Midbrain (tissue), 1 donor: Measurements from ENCODE around the gene PHF24.
"Not testable (repeated sequence)": the region's sequence is repeated elsewhere in the genome, so short reads cannot be mapped to it uniquely, and the experiment has no call there.

Experiments used
- DNase-seq: peaks from one replicate; lab custom pipeline; 2025; lab: John Stamatoyannopoulos, UW

Gene PHF24

DNA sequence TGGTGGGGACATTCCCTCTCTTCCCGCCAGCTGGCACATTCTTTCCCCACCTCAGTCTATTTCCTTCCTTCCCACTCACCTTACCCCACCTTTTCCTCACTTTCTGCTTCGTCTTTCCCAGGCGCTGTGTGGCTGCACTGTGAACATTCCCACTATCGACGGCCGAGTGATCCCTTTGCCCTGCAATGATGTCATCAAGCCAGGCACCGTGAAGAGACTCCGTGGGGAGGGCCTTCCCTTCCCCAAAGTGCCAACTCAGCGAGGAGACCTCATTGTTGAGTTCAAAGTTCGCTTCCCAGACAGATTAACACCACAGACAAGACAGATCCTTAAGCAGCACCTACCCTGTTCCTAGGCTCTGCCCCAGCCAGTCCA is 38.8 kb downstream of the PHF24 start:
- DNase-seq = no peak

DNA sequence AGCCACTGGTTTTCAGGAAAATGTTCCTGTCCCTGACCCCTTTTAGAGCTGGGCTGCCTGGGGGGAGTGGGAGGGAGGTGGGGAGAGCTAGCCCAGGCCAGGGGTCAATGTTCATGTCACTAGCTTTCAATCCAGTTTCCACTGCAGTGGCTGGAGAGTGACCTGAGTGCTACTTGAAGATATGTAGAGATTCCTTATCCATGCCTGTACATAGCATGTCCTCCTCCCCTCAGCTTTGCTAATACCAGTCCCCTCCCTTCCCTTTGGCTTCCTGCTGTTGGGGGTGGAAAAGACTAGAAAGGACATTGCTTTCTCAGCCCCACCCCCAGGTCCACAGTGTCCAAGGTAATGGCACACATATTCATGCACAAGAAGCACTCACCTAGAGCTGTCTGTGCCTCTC is 39.3 kb downstream of the PHF24 start:
- DNase-seq = no peak

DNA sequence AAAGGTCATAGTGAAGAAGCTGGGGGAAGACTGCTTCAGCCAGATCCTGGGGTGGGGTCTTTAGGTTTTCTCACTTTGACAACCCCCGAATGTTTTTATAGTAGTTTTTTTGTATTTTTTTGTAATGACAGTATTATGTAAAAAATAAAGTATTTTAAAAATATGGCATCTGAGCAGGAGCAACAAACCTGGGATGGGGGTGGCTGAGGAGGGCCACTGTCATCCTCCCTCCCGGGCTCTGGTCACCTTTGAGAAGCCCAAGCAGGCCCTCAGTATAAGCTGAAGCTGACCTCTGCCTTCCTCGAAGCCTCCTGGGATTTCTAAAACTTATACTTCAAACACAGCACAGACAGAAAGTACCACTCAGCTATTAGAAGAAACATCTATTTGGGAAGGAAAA is 40.2 kb downstream of the PHF24 start:
- DNase-seq = no peak

DNA sequence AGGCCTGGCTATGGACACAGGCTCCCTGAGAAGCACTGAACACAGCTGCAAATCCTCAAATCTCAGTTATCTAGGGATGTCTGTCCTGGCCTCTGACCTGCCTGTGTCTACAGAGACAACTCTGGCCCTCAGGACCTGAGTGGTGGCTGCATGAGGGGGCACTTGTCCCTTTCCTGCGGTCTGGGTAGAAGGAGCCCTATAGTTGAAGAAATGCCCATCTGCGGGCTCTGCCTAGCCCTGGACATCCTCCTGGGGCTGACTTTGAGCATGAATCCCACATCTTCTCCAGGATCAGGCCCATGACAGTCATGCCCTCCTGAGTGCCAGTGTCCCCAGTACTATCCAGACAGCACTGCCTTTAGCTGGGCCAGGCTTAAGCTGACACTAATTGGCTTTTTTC is 41.5 kb downstream of the PHF24 start:
- DNase-seq = no peak

DNA sequence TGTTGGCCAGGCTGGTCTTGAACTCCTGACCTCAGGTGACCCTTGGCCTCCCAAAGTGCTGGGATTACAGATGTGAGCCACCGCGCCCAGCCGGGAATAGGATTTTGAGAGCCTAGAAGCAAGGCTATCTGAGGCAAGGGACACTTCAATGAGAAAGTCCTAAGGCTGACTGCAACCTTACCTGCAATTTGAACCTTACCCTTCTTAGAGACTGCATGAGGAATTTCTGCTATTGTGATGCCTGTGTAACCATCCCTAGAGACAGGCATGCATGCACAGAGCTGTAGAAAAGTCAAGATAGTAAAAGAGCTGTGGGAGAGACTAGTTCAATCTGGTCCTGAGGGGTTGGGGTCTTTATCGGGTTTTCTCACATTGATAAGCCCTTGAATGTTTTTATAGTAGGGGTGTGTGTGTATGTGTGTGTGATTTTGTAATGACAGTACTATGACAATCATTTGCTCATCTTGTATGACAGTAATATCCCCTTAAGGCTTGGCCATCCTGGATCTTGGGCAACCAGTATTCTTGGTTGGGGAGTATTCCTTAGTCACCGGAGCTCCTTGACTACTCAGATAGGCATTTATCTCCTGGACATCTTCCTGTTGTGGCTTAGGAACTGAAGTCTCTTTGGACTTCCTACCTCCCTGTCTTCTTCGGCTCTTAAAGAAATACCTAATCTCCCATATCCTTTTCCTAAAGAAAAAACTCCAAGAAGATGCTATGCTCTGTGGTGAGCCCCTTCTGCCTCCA is 42.6 kb downstream of the PHF24 start:
- DNase-seq = no peak

DNA sequence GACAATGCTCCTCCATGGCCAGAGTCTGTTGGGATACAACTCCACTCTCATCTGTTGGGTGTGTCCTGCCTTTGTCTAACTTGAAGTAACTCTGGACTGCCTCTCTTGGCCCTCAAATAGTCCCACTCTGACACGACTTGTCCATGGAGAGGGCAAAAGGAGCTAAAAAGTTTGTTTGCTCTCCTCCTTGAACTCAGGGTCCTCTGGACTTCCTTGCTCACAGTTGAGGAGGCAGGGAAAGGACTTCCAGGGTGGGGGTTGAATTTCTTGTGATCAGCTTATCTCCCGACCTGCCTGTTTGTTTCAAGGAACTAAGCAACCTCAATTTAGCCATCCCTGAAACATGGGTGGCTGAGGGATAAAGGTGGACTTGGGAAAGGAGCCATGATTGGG is 43.2 kb downstream of the PHF24 start:
- no peak for DNase-seq

DNA sequence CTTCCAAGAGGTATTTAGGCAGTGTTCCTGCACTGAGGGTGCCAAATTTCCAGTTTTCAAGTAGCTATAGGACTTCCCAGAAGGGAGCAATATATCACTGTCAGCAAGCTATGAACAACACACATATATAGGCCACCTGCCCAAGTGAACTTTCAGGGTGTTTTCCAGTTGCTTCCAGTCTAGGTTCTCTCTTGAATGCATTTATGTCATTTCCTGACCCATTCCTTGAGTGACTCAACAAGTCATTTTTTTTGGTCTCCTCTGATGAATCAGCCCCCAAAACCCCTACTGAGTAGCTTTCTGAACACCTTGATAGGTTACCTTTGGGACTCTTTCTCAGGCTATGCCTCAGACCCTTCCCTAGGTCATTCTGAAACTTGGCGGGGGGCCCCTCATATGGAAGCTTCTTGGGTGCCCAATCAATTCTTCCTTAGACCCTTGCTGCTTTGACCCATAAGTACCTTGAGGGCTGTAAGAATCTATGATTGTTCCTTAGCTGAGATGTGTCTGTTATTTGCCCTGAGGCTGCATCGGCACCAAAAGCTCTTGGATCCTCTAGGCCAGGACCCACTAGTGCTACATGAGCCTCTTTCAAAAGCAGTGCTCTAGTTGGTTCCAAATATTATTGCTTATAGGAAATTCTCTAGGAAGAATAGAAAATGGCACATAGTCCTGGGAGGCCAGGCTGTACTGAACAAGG is 43.9 kb downstream of the PHF24 start:
- no peak for DNase-seq

DNA sequence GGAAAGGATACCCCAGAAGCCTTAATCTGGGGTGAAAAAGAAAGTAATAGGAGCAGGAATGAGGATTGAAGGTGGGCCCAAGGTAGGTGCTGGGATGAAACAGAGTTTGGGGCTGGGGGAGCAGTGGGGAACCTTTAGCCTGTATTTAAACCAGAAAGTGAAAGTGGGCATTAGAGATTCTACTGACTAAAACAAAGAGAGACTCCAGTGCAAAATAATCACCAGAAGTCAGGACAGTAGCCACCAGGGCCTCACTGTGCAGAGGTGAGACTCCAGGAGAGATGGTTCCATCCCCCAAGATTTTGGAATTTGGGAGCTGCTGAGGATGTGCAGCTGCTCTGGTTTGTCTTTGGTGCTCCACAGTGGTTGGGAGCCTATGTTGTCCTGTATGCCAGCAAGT is 44.5 kb downstream of the PHF24 start:
- DNase-seq = no peak

DNA sequence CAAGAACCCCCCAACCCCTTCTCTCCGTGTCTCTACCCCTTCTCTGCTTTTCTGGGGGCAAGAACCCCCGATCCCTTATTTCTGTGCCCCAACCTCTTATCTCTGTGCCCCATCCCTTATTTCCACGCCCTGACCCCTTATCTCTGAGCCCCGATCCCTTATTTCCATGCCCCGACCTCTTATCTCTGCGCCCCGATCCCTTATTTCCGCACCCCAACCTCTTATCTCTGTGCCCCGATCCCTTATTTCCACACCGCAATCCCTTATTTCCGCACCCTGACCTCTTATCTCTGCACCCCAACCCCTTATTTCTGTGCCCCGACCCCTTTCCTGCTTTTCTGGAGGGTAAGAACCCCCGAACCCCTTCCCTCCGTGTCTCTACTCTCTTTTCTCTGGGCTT is 46.2 kb downstream of the PHF24 start:
- not testable (repeated sequence) for DNase-seq

DNA sequence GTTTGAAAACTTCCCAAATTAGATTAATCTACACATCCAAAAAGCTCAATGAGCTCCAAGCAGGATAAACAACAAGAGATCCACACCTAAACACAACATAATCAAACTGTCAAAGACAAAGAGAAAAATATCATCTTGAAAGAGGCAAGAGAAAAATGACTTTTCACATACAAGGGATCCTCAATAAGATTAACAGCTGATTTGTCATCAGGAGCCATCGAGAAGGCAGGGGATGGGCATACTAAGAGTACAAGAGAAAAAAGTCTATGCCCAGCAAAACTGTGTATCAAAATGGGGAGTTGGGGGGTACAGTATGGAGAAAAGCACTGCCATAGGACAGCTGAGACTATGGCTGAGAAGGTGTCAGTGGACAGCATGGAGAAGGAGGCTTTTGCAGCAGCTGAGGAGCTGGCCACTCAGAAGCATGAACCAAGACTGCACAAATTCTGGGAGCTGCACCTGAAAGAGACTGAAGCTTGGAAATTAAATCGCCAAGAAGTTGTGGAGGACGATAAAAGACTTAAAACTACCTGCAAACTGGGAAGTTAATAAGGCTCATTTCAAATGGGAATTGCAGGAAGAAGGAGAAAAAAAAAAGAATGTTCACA is 52.4 kb downstream of the PHF24 start:
- DNase-seq = no peak

DNA sequence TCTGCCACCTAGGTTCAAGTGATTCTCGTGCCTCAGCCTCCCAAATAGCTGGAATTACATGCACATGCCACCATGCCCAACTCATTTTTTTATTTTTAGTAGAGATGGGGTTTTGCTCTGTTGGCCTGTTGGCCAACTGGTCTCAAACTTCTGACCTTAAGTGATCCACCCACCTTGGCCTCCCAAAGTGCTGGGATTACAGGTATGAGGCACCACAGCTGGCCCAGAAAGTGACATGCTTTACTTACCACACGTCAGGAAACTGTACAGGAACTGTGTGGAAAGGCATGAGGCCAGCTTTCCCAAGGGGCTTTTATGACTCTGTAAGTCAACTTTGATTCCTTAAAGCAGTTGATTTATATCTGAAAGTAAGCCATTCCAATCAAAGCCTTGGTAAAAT is 56.4 kb downstream of the PHF24 start:
- no peak for DNase-seq

DNA sequence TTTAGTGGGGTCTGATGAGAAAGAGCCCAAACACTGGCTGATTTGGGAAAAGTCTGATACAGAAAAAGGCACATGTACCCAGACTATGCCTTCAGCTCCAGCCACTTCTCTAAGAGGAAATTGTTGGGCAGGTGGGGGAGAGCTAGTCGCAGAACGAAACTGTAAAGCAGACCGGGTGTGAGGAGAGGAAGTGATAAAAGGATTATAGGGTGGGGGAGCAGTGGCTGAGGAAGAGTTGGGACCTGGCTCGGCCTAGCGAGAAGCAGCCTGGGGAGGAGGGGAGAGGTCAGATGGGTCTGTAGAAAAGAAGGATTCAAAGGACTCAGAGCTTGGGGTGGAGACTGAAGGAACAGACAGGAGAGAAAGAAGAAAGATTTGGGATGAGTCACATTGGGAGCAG is 65.4 kb downstream of the PHF24 start:
- not testable (repeated sequence) for DNase-seq

DNA sequence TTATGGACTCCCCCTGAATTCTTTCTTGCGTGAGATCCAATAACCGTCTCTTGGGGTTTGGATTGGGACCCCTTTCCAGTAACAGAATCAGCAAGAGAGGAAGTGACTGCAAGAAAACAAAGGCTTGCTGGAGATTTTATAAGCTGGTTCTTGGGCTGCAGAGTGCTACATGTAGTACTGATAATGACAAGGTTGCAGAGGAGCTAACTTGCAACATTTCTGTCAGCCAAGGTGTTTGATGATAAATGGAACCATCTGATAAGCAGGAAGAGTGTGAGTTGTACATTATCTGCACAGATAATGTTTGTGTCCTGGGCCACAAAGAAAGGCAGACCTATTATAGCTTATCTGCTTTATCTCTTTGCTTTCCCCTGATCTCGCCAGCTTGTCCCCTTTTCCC is 68.6 kb downstream of the PHF24 start:
- DNase-seq = no peak

DNA sequence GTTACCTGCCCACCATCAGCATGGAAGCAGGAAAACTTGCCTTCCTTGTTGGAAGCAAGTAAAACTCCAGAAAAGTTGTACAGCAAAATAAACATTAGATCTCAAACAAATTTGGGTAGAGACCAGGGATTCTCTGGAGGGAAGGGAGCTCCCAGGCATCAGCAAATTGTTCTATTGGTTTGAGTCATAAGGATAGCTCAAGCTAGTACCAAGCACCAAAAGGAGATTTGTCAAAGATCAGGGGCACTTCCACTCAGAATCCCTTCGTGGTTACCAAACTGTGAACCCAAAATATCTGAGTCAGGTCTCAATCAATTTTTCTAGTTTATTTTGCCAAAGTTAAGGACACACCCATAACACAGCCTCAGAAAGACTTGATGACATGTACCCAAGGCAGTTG is 69.3 kb downstream of the PHF24 start:
- no peak for DNase-seq

DNA sequence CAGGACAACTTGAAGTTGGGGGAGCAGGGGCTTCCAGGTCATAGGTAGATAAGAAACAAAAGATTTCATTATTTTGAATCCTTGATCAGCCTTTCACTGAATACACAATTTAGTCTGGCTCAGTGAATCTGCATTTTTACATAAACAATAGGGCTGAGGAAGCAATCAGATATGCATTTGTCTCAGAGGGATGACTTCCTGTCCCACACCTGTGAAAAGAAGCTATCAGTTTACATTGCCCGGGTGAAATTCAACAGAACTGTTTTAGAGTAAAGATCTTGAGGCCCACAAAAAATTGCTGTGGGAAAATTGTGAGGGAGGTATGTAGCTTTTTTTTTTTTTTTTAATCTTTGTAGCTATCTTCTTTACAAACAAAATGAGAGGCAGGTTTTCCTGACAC is 69.8 kb downstream of the PHF24 start:
- DNase-seq = no peak

DNA sequence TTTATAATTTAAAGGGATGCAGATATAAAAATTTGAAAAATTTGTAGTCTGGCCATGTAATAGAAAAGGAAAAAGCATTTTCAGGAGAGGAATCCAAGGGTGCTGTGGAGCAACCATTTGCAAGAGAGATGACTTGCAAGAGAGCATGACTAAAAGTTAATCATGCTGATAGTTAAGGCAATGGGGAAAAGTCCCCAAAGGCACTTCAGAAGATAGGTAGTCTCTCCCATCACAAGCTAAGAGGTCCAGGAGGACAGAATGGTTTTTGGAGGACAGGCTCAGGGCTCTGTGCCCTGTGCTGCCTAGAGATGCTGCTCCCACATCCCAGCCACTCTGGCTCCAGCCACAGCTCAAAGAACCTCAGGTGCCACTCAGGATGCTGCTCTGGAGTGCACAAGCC is 70.3 kb downstream of the PHF24 start:
- no peak for DNase-seq

DNA sequence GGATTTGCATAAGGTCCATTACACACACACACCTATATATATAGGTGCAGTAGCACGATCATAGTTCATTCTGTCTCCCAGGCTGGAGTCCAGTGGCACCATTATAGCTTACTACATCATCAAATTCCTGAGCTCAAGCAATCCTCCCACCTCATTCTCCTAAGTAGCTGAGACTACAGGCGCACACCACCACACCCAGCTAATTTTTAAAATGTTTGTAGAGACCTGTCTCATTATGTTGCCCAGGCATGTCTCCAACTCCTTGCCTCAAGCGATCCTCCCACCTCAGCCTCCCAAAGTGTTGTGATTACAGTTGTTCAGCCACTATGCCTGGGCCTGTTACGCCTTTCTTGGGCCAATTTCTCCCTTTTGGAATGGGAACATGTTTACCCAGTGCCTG is 71.2 kb downstream of the PHF24 start:
- DNase-seq = no peak

DNA sequence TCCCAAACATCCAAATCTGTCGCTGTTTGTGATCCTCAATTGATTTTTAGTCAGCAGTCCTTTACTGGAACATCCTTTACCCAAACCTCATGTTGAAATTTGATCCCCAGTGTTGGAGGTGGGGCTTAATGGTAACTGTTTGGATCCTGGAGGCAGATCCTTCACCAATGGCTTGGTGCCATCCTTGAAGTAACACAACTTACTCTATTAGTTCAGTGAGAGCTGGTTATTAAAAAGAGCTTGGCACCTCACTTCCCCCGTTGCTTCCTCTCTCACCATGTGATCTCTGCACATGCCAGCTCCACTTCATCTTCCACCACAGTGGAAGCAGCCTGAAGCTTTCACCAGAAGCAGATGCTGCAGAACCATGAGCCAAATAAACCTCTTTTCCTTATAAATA is 71.8 kb downstream of the PHF24 start:
- DNase-seq = no peak
